ENCODE results near the gene SLIT3.

Gene SLIT3

GRCh38 chr5:169185626-169186025 lies 115.3 kb downstream of the SLIT3 start:
- Histone ChIP-seq H3K27ac (ENCODE audit: low read depth, low read length) (no peak overlapping the region), H3K4me1 (ENCODE audit: control insufficient read depth in 1 of 2, insufficient read depth in 2 of 2, low read length in 2 of 2) (no peaks in the 10 kb centered on the region), H3K27me3 (ENCODE audit: control insufficient read depth in 1 of 2, insufficient read depth in 2 of 2, low read length in 2 of 2) (no peaks in the 10 kb centered on the region), H3K9ac (ENCODE audit: low read depth in 1 of 2, low read length in 2 of 2) (no peak overlapping the region), H3K9me3 (ENCODE audit: control insufficient read depth in 1 of 2, low read length in 2 of 2) (no peaks in the 10 kb centered on the region), H3K4me3 (ENCODE audit: low read depth in 1 of 2, low read length in 2 of 2) (no peak overlapping the region), H3K36me3 (ENCODE audit: control insufficient read depth in 1 of 2, insufficient read depth in 2 of 2, low read length in 2 of 2) (no peaks in the 10 kb centered on the region)

- no peaks in the 10 kb centered on the region for H3K9me3 ChIP-seq (ENCODE audit: control insufficient read depth in 1 of 2, low read length in 2 of 2)
- no peaks in the 10 kb centered on the region for H3K36me3 ChIP-seq (ENCODE audit: control insufficient read depth in 1 of 2, insufficient read depth in 2 of 2, low read length in 2 of 2)
- H3K9ac ChIP-seq (ENCODE audit: low read depth in 1 of 2, low read length in 2 of 2), result no peak overlapping the region
- no peak overlapping the region for H3K27ac ChIP-seq (ENCODE audit: low read depth, low read length)
- H3K4me1 ChIP-seq (ENCODE audit: control insufficient read depth in 1 of 2, insufficient read depth in 2 of 2, low read length in 2 of 2), result no peaks in the 10 kb centered on the region
- no peak overlapping the region for H3K4me3 ChIP-seq (ENCODE audit: low read depth in 1 of 2, low read length in 2 of 2)
- no peaks in the 10 kb centered on the region for H3K27me3 ChIP-seq (ENCODE audit: control insufficient read depth in 1 of 2, insufficient read depth in 2 of 2, low read length in 2 of 2)
Measured at GRCh38 chr5:169183576-169183975, 117.4 kb downstream of the SLIT3 start.

DNA sequence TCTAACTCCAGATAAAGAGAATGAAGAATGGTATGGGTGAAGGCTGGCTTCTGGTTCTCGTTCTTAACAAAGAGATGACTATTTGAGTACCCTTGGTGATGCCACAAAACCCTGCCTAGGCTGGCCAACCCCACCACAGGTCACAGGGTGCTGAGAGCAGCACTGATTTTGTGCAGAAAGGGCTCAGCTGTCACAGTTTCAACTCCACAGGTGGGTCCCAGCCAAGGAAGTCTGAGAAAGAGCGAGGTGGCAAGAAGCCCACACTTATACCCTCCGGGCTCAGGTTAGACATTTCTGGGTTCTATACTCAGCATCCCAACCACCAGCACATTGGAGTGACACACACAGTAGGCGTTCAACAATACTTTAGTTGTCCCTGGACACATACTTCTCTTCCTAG lies 118.1 kb downstream of the SLIT3 start:
- Histone ChIP-seq H3K27ac (ENCODE audit: low read depth, low read length) (no peak overlapping the region), H3K9me3 (ENCODE audit: control insufficient read depth in 1 of 2, low read length in 2 of 2) (no peaks in the 10 kb centered on the region), H3K27me3 (ENCODE audit: control insufficient read depth in 1 of 2, insufficient read depth in 2 of 2, low read length in 2 of 2) (no peaks in the 10 kb centered on the region), H3K9ac (ENCODE audit: low read depth in 1 of 2, low read length in 2 of 2) (no peak overlapping the region), H3K4me1 (ENCODE audit: control insufficient read depth in 1 of 2, insufficient read depth in 2 of 2, low read length in 2 of 2) (no peaks in the 10 kb centered on the region), H3K36me3 (ENCODE audit: control insufficient read depth in 1 of 2, insufficient read depth in 2 of 2, low read length in 2 of 2) (no peaks in the 10 kb centered on the region), H3K4me3 (ENCODE audit: low read depth in 1 of 2, low read length in 2 of 2) (no peak overlapping the region)

- Histone ChIP-seq H3K27me3 (ENCODE audit: control insufficient read depth in 1 of 2, insufficient read depth in 2 of 2, low read length in 2 of 2) (no peaks in the 10 kb centered on the region), H3K36me3 (ENCODE audit: control insufficient read depth in 1 of 2, insufficient read depth in 2 of 2, low read length in 2 of 2) (no peaks in the 10 kb centered on the region), H3K9ac (ENCODE audit: low read depth in 1 of 2, low read length in 2 of 2) (no peak overlapping the region), H3K4me1 (ENCODE audit: control insufficient read depth in 1 of 2, insufficient read depth in 2 of 2, low read length in 2 of 2) (no peaks in the 10 kb centered on the region), H3K27ac (ENCODE audit: low read depth, low read length) (no peak overlapping the region), H3K9me3 (ENCODE audit: control insufficient read depth in 1 of 2, low read length in 2 of 2) (no peaks in the 10 kb centered on the region), H3K4me3 (ENCODE audit: low read depth in 1 of 2, low read length in 2 of 2) (no peak overlapping the region)
Measured at GRCh38 chr5:169181814-169182213, 119.1 kb downstream of the SLIT3 start.

GRCh38 chr5:169178754-169179153 lies 122.2 kb downstream of the SLIT3 start:
- no peak overlapping the region for H3K27ac ChIP-seq (ENCODE audit: low read depth, low read length)
- no peaks in the 10 kb centered on the region for H3K27me3 ChIP-seq (ENCODE audit: control insufficient read depth in 1 of 2, insufficient read depth in 2 of 2, low read length in 2 of 2)
- no peaks in the 10 kb centered on the region for H3K36me3 ChIP-seq (ENCODE audit: control insufficient read depth in 1 of 2, insufficient read depth in 2 of 2, low read length in 2 of 2)
- H3K4me3 ChIP-seq (ENCODE audit: low read depth in 1 of 2, low read length in 2 of 2), result no peak overlapping the region
- no peaks in the 10 kb centered on the region for H3K4me1 ChIP-seq (ENCODE audit: control insufficient read depth in 1 of 2, insufficient read depth in 2 of 2, low read length in 2 of 2)
- H3K9me3 ChIP-seq (ENCODE audit: control insufficient read depth in 1 of 2, low read length in 2 of 2), result no peaks in the 10 kb centered on the region
- no peak overlapping the region for H3K9ac ChIP-seq (ENCODE audit: low read depth in 1 of 2, low read length in 2 of 2)

- Histone ChIP-seq H3K4me1 (ENCODE audit: control insufficient read depth in 1 of 2, insufficient read depth in 2 of 2, low read length in 2 of 2) (no peaks in the 10 kb centered on the region), H3K36me3 (ENCODE audit: control insufficient read depth in 1 of 2, insufficient read depth in 2 of 2, low read length in 2 of 2) (no peaks in the 10 kb centered on the region), H3K9ac (ENCODE audit: low read depth in 1 of 2, low read length in 2 of 2) (no peak overlapping the region), H3K9me3 (ENCODE audit: control insufficient read depth in 1 of 2, low read length in 2 of 2) (no peaks in the 10 kb centered on the region), H3K27ac (ENCODE audit: low read depth, low read length) (no peak overlapping the region), H3K27me3 (ENCODE audit: control insufficient read depth in 1 of 2, insufficient read depth in 2 of 2, low read length in 2 of 2) (no peaks in the 10 kb centered on the region), H3K4me3 (ENCODE audit: low read depth in 1 of 2, low read length in 2 of 2) (no peak overlapping the region)
Measured at GRCh38 chr5:169178274-169178673, 122.7 kb downstream of the SLIT3 start.

GRCh38 chr5:169176709-169177694 lies 123.9 kb downstream of the SLIT3 start:
- Histone ChIP-seq H3K4me1 (ENCODE audit: control insufficient read depth in 1 of 2, insufficient read depth in 2 of 2, low read length in 2 of 2) (no peaks in the 10 kb centered on the region), H3K27ac (ENCODE audit: low read depth, low read length) (no peak overlapping the region)

DNA sequence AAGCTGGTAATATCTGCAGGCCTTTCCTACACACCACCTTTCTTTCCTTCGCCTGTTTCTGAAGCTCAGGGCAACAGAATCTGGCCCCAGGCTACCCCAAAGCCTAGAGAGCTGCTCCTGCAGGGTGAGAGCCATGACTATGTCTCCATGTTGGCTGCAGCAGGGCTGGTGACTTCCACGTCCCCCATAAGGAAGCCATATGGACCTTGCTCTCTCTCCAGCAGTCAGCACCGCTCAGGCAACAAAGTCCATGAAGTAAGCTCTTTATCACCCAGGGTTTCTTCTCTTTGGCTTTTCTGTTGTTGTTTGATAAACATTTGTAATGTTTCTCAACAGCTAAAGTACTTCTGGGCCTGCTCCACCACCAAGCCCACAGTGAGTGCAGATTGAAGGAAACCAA lies 125.2 kb downstream of the SLIT3 start:
- Histone ChIP-seq H3K4me3 (ENCODE audit: low read depth in 1 of 2, low read length in 2 of 2) (no peak overlapping the region), H3K36me3 (ENCODE audit: control insufficient read depth in 1 of 2, insufficient read depth in 2 of 2, low read length in 2 of 2) (no peaks in the 10 kb centered on the region), H3K27me3 (ENCODE audit: control insufficient read depth in 1 of 2, insufficient read depth in 2 of 2, low read length in 2 of 2) (no peaks in the 10 kb centered on the region), H3K9ac (ENCODE audit: low read depth in 1 of 2, low read length in 2 of 2) (no peak overlapping the region), H3K27ac (ENCODE audit: low read depth, low read length) (no peak overlapping the region), H3K4me1 (ENCODE audit: control insufficient read depth in 1 of 2, insufficient read depth in 2 of 2, low read length in 2 of 2) (no peaks in the 10 kb centered on the region), H3K9me3 (ENCODE audit: control insufficient read depth in 1 of 2, low read length in 2 of 2) (no peaks in the 10 kb centered on the region)

More at GRCh38 chr5:169176709-169177694, 123.9 kb downstream of the SLIT3 start:
- Histone ChIP-seq H3K4me3 (ENCODE audit: low read depth in 1 of 2, low read length in 2 of 2) (no peak overlapping the region), H3K27me3 (ENCODE audit: control insufficient read depth in 1 of 2, insufficient read depth in 2 of 2, low read length in 2 of 2) (no peaks in the 10 kb centered on the region), H3K9ac (ENCODE audit: low read depth in 1 of 2, low read length in 2 of 2) (no peak overlapping the region), H3K36me3 (ENCODE audit: control insufficient read depth in 1 of 2, insufficient read depth in 2 of 2, low read length in 2 of 2) (no peaks in the 10 kb centered on the region), H3K9me3 (ENCODE audit: control insufficient read depth in 1 of 2, low read length in 2 of 2) (no peaks in the 10 kb centered on the region)

DNA sequence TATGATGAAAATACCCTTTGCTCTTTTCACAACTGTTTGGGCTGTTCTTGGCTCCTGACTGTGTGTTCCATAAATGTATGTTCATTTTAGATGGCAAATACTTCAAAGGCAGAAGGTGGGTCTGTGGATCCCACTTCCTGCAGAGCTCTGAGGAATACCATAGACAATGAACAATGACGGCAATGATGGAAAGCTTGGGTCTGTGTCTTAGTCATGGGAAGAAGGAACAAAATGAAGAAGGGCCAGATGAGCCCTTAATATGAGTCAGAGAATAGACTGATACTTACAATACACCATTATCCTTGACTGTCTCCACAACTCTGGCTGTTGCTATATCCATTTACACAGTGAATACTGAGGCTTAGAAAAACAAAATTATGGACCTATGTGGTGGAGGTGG lies 126.0 kb downstream of the SLIT3 start:
- no peak overlapping the region for H3K9ac ChIP-seq (ENCODE audit: low read depth in 1 of 2, low read length in 2 of 2)
- no peak overlapping the region for H3K4me3 ChIP-seq (ENCODE audit: low read depth in 1 of 2, low read length in 2 of 2)
- no peaks in the 10 kb centered on the region for H3K27me3 ChIP-seq (ENCODE audit: control insufficient read depth in 1 of 2, insufficient read depth in 2 of 2, low read length in 2 of 2)
- H3K9me3 ChIP-seq (ENCODE audit: control insufficient read depth in 1 of 2, low read length in 2 of 2), result no peaks in the 10 kb centered on the region
- no peaks in the 10 kb centered on the region for H3K36me3 ChIP-seq (ENCODE audit: control insufficient read depth in 1 of 2, insufficient read depth in 2 of 2, low read length in 2 of 2)
- no peak overlapping the region for H3K27ac ChIP-seq (ENCODE audit: low read depth, low read length)
- no peaks in the 10 kb centered on the region for H3K4me1 ChIP-seq (ENCODE audit: control insufficient read depth in 1 of 2, insufficient read depth in 2 of 2, low read length in 2 of 2)

- Histone ChIP-seq H3K27me3 (ENCODE audit: control insufficient read depth in 1 of 2, insufficient read depth in 2 of 2, low read length in 2 of 2) (no peaks in the 10 kb centered on the region), H3K27ac (ENCODE audit: low read depth, low read length) (no peak overlapping the region), H3K4me3 (ENCODE audit: low read depth in 1 of 2, low read length in 2 of 2) (no peak overlapping the region), H3K9me3 (ENCODE audit: control insufficient read depth in 1 of 2, low read length in 2 of 2) (no peaks in the 10 kb centered on the region), H3K4me1 (ENCODE audit: control insufficient read depth in 1 of 2, insufficient read depth in 2 of 2, low read length in 2 of 2) (no peaks in the 10 kb centered on the region), H3K9ac (ENCODE audit: low read depth in 1 of 2, low read length in 2 of 2) (no peak overlapping the region), H3K36me3 (ENCODE audit: control insufficient read depth in 1 of 2, insufficient read depth in 2 of 2, low read length in 2 of 2) (no peaks in the 10 kb centered on the region)
Measured at GRCh38 chr5:169173372-169173771, 127.6 kb downstream of the SLIT3 start.
